Endothelial cell (in vitro differentiated cells): Measurements from ENCODE around the gene CHRNE. TPM values are rescaled to one million over a fixed set of nuclear protein-coding genes. Genes with fewer than 3 reads are reported as not detected.
"Not testable (repeated sequence)": the region's sequence is repeated elsewhere in the genome, so short reads cannot be mapped to it uniquely, and the experiment has no call there.

Source experiments
- DNase-seq: peaks from one replicate; pipeline ENCODE4 v3.0.0; 2021; ENCODE audit warnings: low spot score
- H3K27ac Mint-ChIP-seq: one replicate; pipeline ENCODE4 v1.8.0; 2021; ENCODE audit warnings: mixed read lengths, inconsistent platforms; ENCODE audit not compliant: unreplicated experiment
- H3K27me3 Mint-ChIP-seq: one replicate; pipeline ENCODE4 v1.8.0; 2021; ENCODE audit warnings: mild to moderate bottlenecking, moderate library complexity, mixed read lengths, inconsistent platforms; ENCODE audit not compliant: unreplicated experiment
- H3K36me3 Mint-ChIP-seq: one replicate; pipeline ENCODE4 v1.8.0; 2021; ENCODE audit warnings: mild to moderate bottlenecking, low read depth, mixed read lengths, inconsistent platforms; ENCODE audit not compliant: unreplicated experiment
- H3K4me1 Mint-ChIP-seq: one replicate; pipeline ENCODE4 v1.8.0; 2021; ENCODE audit warnings: mild to moderate bottlenecking, mixed read lengths, inconsistent platforms; ENCODE audit not compliant: unreplicated experiment
- H3K4me3 Mint-ChIP-seq: one replicate; pipeline ENCODE4 v1.8.0; 2021; ENCODE audit warnings: mild to moderate bottlenecking, mixed read lengths, inconsistent platforms; ENCODE audit not compliant: unreplicated experiment
- H3K9me3 Mint-ChIP-seq: one replicate; pipeline ENCODE4 v1.8.0; 2021; ENCODE audit warnings: mixed read lengths, inconsistent platforms; ENCODE audit not compliant: unreplicated experiment
- CTCF ChIP-seq: fragments of 200-600 bp; sonication (generic); IDR thresholded peaks from one replicate; pipeline ENCODE4 v1.5.0; 2021; ENCODE audit warnings: antibody characterized with exemption; ENCODE audit not compliant: unreplicated experiment
- total RNA-seq: library from RNA; stranded (reverse); fragmentation: NEBNext Ultra II Directional; extraction: Animal tissue kit (Norgen Biotek cat#: 25700); gene quantifications from one replicate; pipeline ENCODE4 v1.2.1, GENCODE V29; 2021; ENCODE audit not compliant: unreplicated experiment

Gene CHRNE
- total RNA-seq, 1 donor from 2014 or later, result 1.2 TPM

GRCh38 chr17:4921320-4921719, 18.4 kb upstream of the CHRNE start:
- H3K9me3 Mint-ChIP-seq, result no peaks in the 10 kb centered on the region
- H3K4me1 Mint-ChIP-seq, result no peaks in the 10 kb centered on the region
- H3K27me3 Mint-ChIP-seq, result no peaks in the 10 kb centered on the region
- H3K27ac Mint-ChIP-seq, result no peak overlapping the region
- no peak overlapping the region for H3K4me3 Mint-ChIP-seq
- DNase-seq, result no peak
- no peak for TF ChIP-seq CTCF
- peaks cover under 1% of the 10 kb centered on the region for H3K36me3 Mint-ChIP-seq

- Mint-ChIP-seq H3K27me3 (no peaks in the 10 kb centered on the region), H3K4me1 (no peaks in the 10 kb centered on the region), H3K9me3 (no peaks in the 10 kb centered on the region), H3K27ac (no peak overlapping the region), H3K36me3 (no peaks in the 10 kb centered on the region), H3K4me3 (no peak overlapping the region)
- no peak for TF ChIP-seq CTCF
- no peak for DNase-seq
Observed at GRCh38 chr17:4920351-4921048, 17.6 kb upstream of the CHRNE start.

GRCh38 chr17:4919511-4920047, 16.7 kb upstream of the CHRNE start:
- no peak overlapping the region for H3K4me3 Mint-ChIP-seq
- no peaks in the 10 kb centered on the region for H3K27me3 Mint-ChIP-seq
- H3K27ac Mint-ChIP-seq, result no peak overlapping the region
- DNase-seq, result no peak
- no peaks in the 10 kb centered on the region for H3K9me3 Mint-ChIP-seq
- no peaks in the 10 kb centered on the region for H3K36me3 Mint-ChIP-seq
- no peaks in the 10 kb centered on the region for H3K4me1 Mint-ChIP-seq
- TF ChIP-seq CTCF, result no peak

GRCh38 chr17:4914551-4914950, 11.7 kb upstream of the CHRNE start:
- not testable (repeated sequence) for H3K27ac Mint-ChIP-seq, H3K27me3 Mint-ChIP-seq, H3K4me3 Mint-ChIP-seq, H3K4me1 Mint-ChIP-seq, DNase-seq, H3K36me3 Mint-ChIP-seq, H3K9me3 Mint-ChIP-seq

- H3K27ac Mint-ChIP-seq, result no peak overlapping the region
- DNase-seq, result no peak
- H3K9me3 Mint-ChIP-seq, result no peaks in the 10 kb centered on the region
- H3K4me3 Mint-ChIP-seq, result no peak overlapping the region
- H3K27me3 Mint-ChIP-seq, result peaks cover 4% of the 10 kb centered on the region
- no peak for TF ChIP-seq CTCF
- no peaks in the 10 kb centered on the region for H3K4me1 Mint-ChIP-seq
- no peaks in the 10 kb centered on the region for H3K36me3 Mint-ChIP-seq
Observed at GRCh38 chr17:4913994-4914393, 11.1 kb upstream of the CHRNE start.
